HL-60 (cell line): ENCODE results near the gene RSAD2.

Source experiments
- TF ChIP-seq, protein P1 (sequence below): IDR thresholded peaks from one replicate; pipeline ENCODE4 v1.5.1; 2011; ENCODE audit warnings: low read length, control low read depth, inconsistent platforms; ENCODE audit not compliant: insufficient read depth
- TF ChIP-seq, protein P2 (sequence below): IDR thresholded peaks from 2 replicates; pipeline ENCODE4 v1.6.1; 2012; ENCODE audit warnings: low read depth; ENCODE audit not compliant: insufficient replicate concordance

DNA sequence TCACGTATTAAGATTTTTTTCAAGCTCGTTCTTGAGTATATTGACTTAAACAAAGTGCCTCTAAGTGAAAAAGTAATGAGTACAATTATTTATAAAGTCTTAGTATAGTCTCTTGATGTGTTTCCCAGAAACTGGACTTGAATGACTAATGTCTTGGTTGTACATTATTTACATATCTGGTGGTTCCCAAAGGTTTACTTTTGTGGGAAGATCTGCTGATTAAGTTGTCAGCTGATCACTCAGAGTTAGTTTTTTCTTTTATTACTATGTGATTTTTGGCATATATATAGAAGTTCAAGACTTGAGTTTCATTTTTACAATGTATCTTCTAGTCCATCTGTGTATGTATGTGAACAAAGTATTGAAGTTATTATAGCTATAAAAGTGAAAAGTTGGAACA is 69.1 kb downstream of the RSAD2 start:
- TF ChIP-seq, protein P1, sequence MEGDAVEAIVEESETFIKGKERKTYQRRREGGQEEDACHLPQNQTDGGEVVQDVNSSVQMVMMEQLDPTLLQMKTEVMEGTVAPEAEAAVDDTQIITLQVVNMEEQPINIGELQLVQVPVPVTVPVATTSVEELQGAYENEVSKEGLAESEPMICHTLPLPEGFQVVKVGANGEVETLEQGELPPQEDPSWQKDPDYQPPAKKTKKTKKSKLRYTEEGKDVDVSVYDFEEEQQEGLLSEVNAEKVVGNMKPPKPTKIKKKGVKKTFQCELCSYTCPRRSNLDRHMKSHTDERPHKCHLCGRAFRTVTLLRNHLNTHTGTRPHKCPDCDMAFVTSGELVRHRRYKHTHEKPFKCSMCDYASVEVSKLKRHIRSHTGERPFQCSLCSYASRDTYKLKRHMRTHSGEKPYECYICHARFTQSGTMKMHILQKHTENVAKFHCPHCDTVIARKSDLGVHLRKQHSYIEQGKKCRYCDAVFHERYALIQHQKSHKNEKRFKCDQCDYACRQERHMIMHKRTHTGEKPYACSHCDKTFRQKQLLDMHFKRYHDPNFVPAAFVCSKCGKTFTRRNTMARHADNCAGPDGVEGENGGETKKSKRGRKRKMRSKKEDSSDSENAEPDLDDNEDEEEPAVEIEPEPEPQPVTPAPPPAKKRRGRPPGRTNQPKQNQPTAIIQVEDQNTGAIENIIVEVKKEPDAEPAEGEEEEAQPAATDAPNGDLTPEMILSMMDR = no peak
- TF ChIP-seq, protein P2, sequence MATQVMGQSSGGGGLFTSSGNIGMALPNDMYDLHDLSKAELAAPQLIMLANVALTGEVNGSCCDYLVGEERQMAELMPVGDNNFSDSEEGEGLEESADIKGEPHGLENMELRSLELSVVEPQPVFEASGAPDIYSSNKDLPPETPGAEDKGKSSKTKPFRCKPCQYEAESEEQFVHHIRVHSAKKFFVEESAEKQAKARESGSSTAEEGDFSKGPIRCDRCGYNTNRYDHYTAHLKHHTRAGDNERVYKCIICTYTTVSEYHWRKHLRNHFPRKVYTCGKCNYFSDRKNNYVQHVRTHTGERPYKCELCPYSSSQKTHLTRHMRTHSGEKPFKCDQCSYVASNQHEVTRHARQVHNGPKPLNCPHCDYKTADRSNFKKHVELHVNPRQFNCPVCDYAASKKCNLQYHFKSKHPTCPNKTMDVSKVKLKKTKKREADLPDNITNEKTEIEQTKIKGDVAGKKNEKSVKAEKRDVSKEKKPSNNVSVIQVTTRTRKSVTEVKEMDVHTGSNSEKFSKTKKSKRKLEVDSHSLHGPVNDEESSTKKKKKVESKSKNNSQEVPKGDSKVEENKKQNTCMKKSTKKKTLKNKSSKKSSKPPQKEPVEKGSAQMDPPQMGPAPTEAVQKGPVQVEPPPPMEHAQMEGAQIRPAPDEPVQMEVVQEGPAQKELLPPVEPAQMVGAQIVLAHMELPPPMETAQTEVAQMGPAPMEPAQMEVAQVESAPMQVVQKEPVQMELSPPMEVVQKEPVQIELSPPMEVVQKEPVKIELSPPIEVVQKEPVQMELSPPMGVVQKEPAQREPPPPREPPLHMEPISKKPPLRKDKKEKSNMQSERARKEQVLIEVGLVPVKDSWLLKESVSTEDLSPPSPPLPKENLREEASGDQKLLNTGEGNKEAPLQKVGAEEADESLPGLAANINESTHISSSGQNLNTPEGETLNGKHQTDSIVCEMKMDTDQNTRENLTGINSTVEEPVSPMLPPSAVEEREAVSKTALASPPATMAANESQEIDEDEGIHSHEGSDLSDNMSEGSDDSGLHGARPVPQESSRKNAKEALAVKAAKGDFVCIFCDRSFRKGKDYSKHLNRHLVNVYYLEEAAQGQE = no peak
